HG03442 (cell line): Measurements from ENCODE around the gene TMEM238.
"Not testable (repeated sequence)": the region's sequence is repeated elsewhere in the genome, so short reads cannot be mapped to it uniquely, and the experiment has no call there.

ENCODE experiments used
- ATAC-seq: cut with Tn5 transposase; IDR thresholded peaks from one replicate; pipeline ENCODE4 v1.9.1; 2021; ENCODE audit warnings: mild to moderate bottlenecking, moderate library complexity; ENCODE audit not compliant: unreplicated experiment

Gene TMEM238

GRCh38 chr19:55341595-55342531, 42.2 kb downstream of the TMEM238 start:
- ATAC-seq: no peak

DNA sequence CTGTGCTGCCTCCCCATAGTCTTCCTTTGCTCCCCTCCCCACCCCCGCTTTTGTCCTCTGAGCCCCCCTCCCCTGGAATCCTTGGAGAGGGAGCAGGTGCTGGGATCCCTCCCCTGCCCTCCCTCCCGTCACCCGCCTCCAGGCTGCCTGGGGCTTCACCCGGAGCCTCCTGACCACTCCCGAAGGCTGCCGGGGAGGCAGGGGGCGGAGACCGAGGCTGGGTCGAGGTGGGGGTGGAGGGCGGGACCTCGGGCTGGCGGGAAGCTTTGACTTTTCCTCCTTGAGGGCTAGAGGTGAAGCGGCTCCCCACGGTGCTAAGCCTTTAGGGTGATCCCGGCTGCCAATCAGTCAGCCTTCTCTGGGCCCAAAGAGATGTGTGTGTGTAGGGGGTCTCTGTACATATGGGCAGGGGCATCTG, 42.9 kb downstream of the TMEM238 start:
- ATAC-seq: no peak

DNA sequence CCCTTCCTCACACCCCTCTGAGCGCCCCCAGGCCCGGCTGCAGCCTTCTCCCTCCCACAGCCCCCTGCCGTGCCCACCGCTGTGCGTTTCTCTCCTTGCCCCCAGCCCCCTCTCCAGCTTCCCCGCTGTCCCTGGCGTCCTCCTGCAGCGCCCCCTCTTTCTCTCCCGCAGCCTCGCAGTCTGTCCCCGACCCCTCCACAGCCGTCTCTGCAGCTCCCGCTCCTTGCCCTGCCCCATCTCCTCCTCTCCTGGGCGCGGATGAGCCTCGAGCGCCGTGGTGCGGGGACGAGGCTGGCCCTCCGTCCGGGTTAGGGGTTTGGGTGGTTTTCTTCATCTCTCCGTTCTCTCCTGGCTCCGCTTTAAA, 43.3 kb downstream of the TMEM238 start:
- ATAC-seq: no peak

GRCh38 chr19:55339889-55340783, 44.0 kb downstream of the TMEM238 start:
- no peak for ATAC-seq

GRCh38 chr19:55339105-55339888, 44.8 kb downstream of the TMEM238 start, which contains the start of gene KMT5C:
Gene KMT5C (plus strand): TSS chr19:55339876. CDS start chr19:55341937, 2,061 bp downstream.
- ATAC-seq: peak; percentile 78

- no peak for ATAC-seq
Measured at GRCh38 chr19:55336101-55336500, 48.0 kb downstream of the TMEM238 start.

GRCh38 chr19:55333870-55334269, 50.2 kb downstream of the TMEM238 start:
- no peak for ATAC-seq

DNA sequence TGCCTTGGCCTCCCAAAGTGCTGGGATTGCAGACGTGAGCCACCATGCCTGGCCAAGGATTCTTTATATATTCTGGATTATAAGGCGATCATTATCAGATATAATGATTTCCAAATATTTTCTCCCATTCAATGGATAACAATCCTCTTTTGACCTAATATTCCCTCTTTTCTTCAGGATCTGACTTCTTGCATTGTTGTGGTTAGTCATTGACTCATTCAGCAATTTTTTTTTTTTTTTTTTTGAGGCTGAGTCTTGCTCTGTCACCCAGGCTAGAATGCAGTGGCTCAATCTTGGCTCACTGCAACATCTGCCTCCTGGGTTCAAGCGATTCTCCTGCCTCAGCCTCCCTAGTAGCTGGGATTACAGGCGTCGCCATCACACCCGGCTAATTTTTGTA, 54.3 kb downstream of the TMEM238 start:
- not testable (repeated sequence) for ATAC-seq
